ENCODE measurements around the gene LGMN. TPM values are rescaled to one million over a fixed set of nuclear protein-coding genes. Genes with fewer than 3 reads are reported as not detected.

The LGMN gene
- total RNA-seq, 1 donor from 2014 or later = 1.4 TPM

- intact Hi-C loops (cut with micrococcal nuclease) = no loop called here
- peaks cover 77% of the 10 kb centered on the region for H3K36me3 Mint-ChIP-seq (ENCODE audit: low read depth)
- no peaks in the 10 kb centered on the region for H3K27me3 Mint-ChIP-seq
- peaks cover 49% of the 10 kb centered on the region for H3K4me1 Mint-ChIP-seq
- DNase-seq = no peak
- no peaks in the 10 kb centered on the region for H3K9me3 Mint-ChIP-seq
- H3K4me3 Mint-ChIP-seq = no peak overlapping the region
- H3K27ac Mint-ChIP-seq = no peak overlapping the region
These were observed 87.9 kb downstream of the LGMN start for GRCh38 chr14:92660571-92660970.

- no peaks in the 10 kb centered on the region for H3K27me3 Mint-ChIP-seq
- H3K4me1 Mint-ChIP-seq = peaks cover 54% of the 10 kb centered on the region
- DNase-seq = no peak
- no peaks in the 10 kb centered on the region for H3K9me3 Mint-ChIP-seq
- H3K4me3 Mint-ChIP-seq = no peak overlapping the region
- H3K27ac Mint-ChIP-seq = no peak overlapping the region
- peaks cover 79% of the 10 kb centered on the region for H3K36me3 Mint-ChIP-seq (ENCODE audit: low read depth)
- intact Hi-C loops (cut with micrococcal nuclease) = no loop called here
These were observed 88.5 kb downstream of the LGMN start for GRCh38 chr14:92659765-92660561.

- Mint-ChIP-seq H3K36me3 (ENCODE audit: low read depth) (peaks cover 78% of the 10 kb centered on the region), H3K9me3 (no peaks in the 10 kb centered on the region), H3K27me3 (no peaks in the 10 kb centered on the region), H3K4me1 (peaks cover 55% of the 10 kb centered on the region), H3K27ac (peak overlapping the region; percentile 42), H3K4me3 (no peak overlapping the region)
- DNase-seq = no peak
- intact Hi-C loops (cut with micrococcal nuclease) = no loop called here
These were observed 89.7 kb downstream of the LGMN start for GRCh38 chr14:92658684-92659083.

- H3K27ac Mint-ChIP-seq = no peak overlapping the region
- H3K4me3 Mint-ChIP-seq = no peak overlapping the region
- no peak for DNase-seq
- intact Hi-C loops (cut with micrococcal nuclease) = no loop called here
- peaks cover 60% of the 10 kb centered on the region for H3K4me1 Mint-ChIP-seq
- H3K27me3 Mint-ChIP-seq = no peaks in the 10 kb centered on the region
- no peaks in the 10 kb centered on the region for H3K9me3 Mint-ChIP-seq
- peaks cover 80% of the 10 kb centered on the region for H3K36me3 Mint-ChIP-seq (ENCODE audit: low read depth)
These were observed 90.3 kb downstream of the LGMN start for GRCh38 chr14:92658160-92658559.

- H3K9me3 Mint-ChIP-seq = no peaks in the 10 kb centered on the region
- peaks cover 75% of the 10 kb centered on the region for H3K36me3 Mint-ChIP-seq (ENCODE audit: low read depth)
- intact Hi-C loops (cut with micrococcal nuclease) = no loop called here
- no peaks in the 10 kb centered on the region for H3K27me3 Mint-ChIP-seq
- no peak overlapping the region for H3K27ac Mint-ChIP-seq
- peaks cover 62% of the 10 kb centered on the region for H3K4me1 Mint-ChIP-seq
- peak overlapping the region; percentile 20 for H3K4me3 Mint-ChIP-seq
- DNase-seq = no peak
These were observed 90.8 kb downstream of the LGMN start for GRCh38 chr14:92657457-92658142.

GRCh38 chr14:92656306-92657081 is 91.9 kb downstream of the LGMN start:
- peak overlapping the region; percentile 48 for H3K27ac Mint-ChIP-seq
- no peak for DNase-seq
- H3K36me3 Mint-ChIP-seq (ENCODE audit: low read depth) = peaks cover 66% of the 10 kb centered on the region
- no peaks in the 10 kb centered on the region for H3K9me3 Mint-ChIP-seq
- no peaks in the 10 kb centered on the region for H3K27me3 Mint-ChIP-seq
- peaks cover 66% of the 10 kb centered on the region for H3K4me1 Mint-ChIP-seq
- intact Hi-C loops (cut with micrococcal nuclease) = no loop called here
- H3K4me3 Mint-ChIP-seq = peak overlapping the region; percentile 72

GRCh38 chr14:92655419-92656201 is 92.8 kb downstream of the LGMN start:
- Mint-ChIP-seq H3K27me3 (no peaks in the 10 kb centered on the region), H3K4me3 (peak overlapping the region; percentile 72), H3K4me1 (peaks cover 72% of the 10 kb centered on the region), H3K27ac (peak overlapping the region; percentile 48), H3K36me3 (ENCODE audit: low read depth) (peaks cover 62% of the 10 kb centered on the region), H3K9me3 (no peaks in the 10 kb centered on the region)
- no peak for DNase-seq
- intact Hi-C loops (cut with micrococcal nuclease) = no loop called here

GRCh38 chr14:92654239-92654901 is 94.1 kb downstream of the LGMN start:
- peak overlapping the region; percentile 94 for H3K4me3 Mint-ChIP-seq
- no peaks in the 10 kb centered on the region for H3K9me3 Mint-ChIP-seq
- intact Hi-C loops (cut with micrococcal nuclease) = no loop called here

More at GRCh38 chr14:92654239-92654901, 94.1 kb downstream of the LGMN start:
- Mint-ChIP-seq H3K4me1 (peaks cover 70% of the 10 kb centered on the region), H3K27ac (peak overlapping the region; percentile 42), H3K27me3 (no peaks in the 10 kb centered on the region), H3K36me3 (ENCODE audit: low read depth) (peaks cover 49% of the 10 kb centered on the region)
- no peak for DNase-seq

Other genes with a start within 250 kb of the LGMN start
- 21.5 and 21.6 TPM in 2 replicates for gene RIN3, start 234.8 kb downstream of the LGMN start, total RNA-seq
- 20.1 and 20.8 TPM in 2 replicates for gene GOLGA5, start 45.7 kb upstream of the LGMN start, total RNA-seq
- gene CHGA, start 174.5 kb upstream of the LGMN start, total RNA-seq = not detected in 2 replicates

Measured in activated CD4-positive, alpha-beta T cell treated with anti-CD3 and anti-CD28 coated beads, Interleukin-2, amount 10 ng/mL, durations not matched to agents 24 days and 14 days (primary cell).